Ectodermal cell (in vitro differentiated cells): ENCODE results near the gene HS3ST5.

Experiments used
- H3K27ac ChIP-seq: 2 replicates; pipeline ENCODE4 v1.7.0; 2013; ENCODE audit warnings: mild to moderate bottlenecking, low read depth, low read length; ENCODE audit not compliant: insufficient read depth, poor library complexity, severe bottlenecking
- H3K27me3 ChIP-seq: 2 replicates; pipeline ENCODE4 v1.7.0; 2013; ENCODE audit warnings: mild to moderate bottlenecking, low read length; ENCODE audit not compliant: insufficient read depth, control insufficient read depth, poor library complexity, severe bottlenecking
- H3K36me3 ChIP-seq: one replicate; pipeline ENCODE4 v1.7.0; 2013; ENCODE audit warnings: low read length; ENCODE audit not compliant: control insufficient read depth, insufficient read depth
- H3K4me1 ChIP-seq: one replicate; pipeline ENCODE4 v1.7.0; 2013; ENCODE audit warnings: low read length; ENCODE audit not compliant: control insufficient read depth, insufficient read depth
- H3K4me3 ChIP-seq: 2 replicates; pipeline ENCODE4 v1.7.0; 2013; ENCODE audit warnings: low read depth, low read length, control low read depth; ENCODE audit not compliant: insufficient read depth
- H3K9me3 ChIP-seq: 2 replicates; pipeline ENCODE4 v1.7.0; 2013; ENCODE audit warnings: mild to moderate bottlenecking, low read length, moderate library complexity; ENCODE audit not compliant: control insufficient read depth
- WGBS, 2 experiments: methylation state at CpG; one replicate each; pipeline ENCODE4 v1.1.7; 2013; ENCODE audit warnings: missing lambda C conversion rate in 2 of 2; 5-methylcytosine and 5-hydroxymethylcytosine counted together

HS3ST5 gene

GRCh38 chr6:114282292-114282691 is 60.5 kb downstream of the HS3ST5 start:
- Histone ChIP-seq H3K27ac (no peak overlapping the region), H3K4me3 (no peak overlapping the region), H3K27me3 (no peaks in the 10 kb centered on the region), H3K4me1 (peaks cover 7% of the 10 kb centered on the region), H3K36me3 (no peaks in the 10 kb centered on the region), H3K9me3 (no peaks in the 10 kb centered on the region)
- WGBS, 2 experiments: 16 to 20% methylated on average over 6 of the region's 6 CpGs

DNA sequence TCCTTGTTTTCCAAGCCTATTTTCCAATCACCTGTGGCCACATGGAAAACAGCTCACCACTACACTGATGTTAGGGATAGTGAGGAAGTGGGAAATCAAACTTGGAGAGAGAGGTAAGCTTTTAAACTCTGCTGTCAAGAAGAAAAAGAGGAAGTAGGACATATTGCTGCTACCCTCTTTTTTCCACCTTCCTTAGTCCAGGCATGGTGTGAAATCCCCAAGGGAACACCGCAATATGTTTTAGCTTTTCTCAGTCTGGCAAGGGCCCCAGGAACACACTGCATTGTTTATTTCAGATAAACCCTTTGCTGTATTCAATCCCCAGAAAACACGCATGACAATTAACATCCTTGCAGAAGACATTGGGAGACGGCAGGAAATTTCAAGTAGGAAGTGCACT is 61.3 kb downstream of the HS3ST5 start:
- no peaks in the 10 kb centered on the region for H3K36me3 ChIP-seq
- 44 to 49% methylated on average over 3 of the region's 3 CpGs for WGBS, 2 experiments
- no peaks in the 10 kb centered on the region for H3K27me3 ChIP-seq
- H3K9me3 ChIP-seq: no peaks in the 10 kb centered on the region
- peaks cover 7% of the 10 kb centered on the region for H3K4me1 ChIP-seq
- H3K4me3 ChIP-seq: no peak overlapping the region
- no peak overlapping the region for H3K27ac ChIP-seq

GRCh38 chr6:114280239-114280982 is 62.4 kb downstream of the HS3ST5 start:
- WGBS, 2 experiments: 91 to 94% methylated on average over 5 to 7 of the region's 7 CpGs
- Histone ChIP-seq H3K27me3 (no peaks in the 10 kb centered on the region), H3K4me3 (no peak overlapping the region), H3K27ac (no peak overlapping the region), H3K9me3 (no peaks in the 10 kb centered on the region), H3K4me1 (peaks cover 7% of the 10 kb centered on the region), H3K36me3 (no peaks in the 10 kb centered on the region)

DNA sequence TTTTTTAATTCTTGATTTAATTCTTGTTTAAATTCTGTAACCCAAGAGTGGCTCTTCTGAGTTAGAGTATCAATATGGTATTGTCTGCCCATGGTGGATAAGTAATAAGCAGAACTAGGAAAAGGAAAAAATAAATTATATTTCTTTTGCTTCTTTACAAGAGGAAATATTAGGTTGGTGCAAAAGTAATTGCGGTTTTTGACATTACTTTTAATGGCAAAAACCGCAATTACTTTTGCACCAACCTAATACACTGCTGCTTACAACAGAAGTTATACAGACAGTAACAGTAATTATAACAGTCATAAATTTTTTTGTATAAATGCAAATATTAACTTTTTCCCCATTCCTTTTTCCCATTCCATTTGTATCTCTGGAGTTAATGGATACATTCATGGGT is 65.6 kb downstream of the HS3ST5 start:
- WGBS, 2 experiments: no CpG with 5 or more reads among the region's 2 CpGs

DNA sequence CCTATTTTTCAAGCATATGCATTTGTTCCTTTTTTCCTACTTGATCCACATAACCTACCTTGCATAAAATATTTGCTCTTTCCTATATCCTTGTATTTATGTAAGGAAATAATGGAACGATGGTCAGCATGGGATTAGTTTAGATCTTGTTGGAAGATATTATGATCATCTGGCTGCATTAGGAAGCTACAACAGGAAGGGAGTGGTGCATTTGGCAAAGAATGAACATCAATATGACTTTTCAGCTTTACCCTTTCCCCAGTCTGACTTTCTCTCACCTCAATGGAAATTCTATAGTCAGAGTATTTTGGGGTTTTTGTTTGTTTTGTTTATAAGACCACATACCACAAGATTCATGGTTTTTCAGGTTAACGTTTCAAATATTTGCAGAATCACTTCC is 66.0 kb downstream of the HS3ST5 start:
- no peaks in the 10 kb centered on the region for H3K27me3 ChIP-seq
- no peak overlapping the region for H3K4me3 ChIP-seq
- H3K9me3 ChIP-seq: no peaks in the 10 kb centered on the region
- H3K36me3 ChIP-seq: no peaks in the 10 kb centered on the region
- 100% methylated on average over 1 of the region's 2 CpGs for WGBS, 2 experiments
- no peaks in the 10 kb centered on the region for H3K4me1 ChIP-seq
- H3K27ac ChIP-seq: no peak overlapping the region

More for the DNA sequence above, 65.6 kb downstream of the HS3ST5 start:
- H3K9me3 ChIP-seq: no peaks in the 10 kb centered on the region
- no peaks in the 10 kb centered on the region for H3K27me3 ChIP-seq
- H3K36me3 ChIP-seq: no peaks in the 10 kb centered on the region
- no peak overlapping the region for H3K27ac ChIP-seq
- peaks cover 3% of the 10 kb centered on the region for H3K4me1 ChIP-seq
- H3K4me3 ChIP-seq: no peak overlapping the region

DNA sequence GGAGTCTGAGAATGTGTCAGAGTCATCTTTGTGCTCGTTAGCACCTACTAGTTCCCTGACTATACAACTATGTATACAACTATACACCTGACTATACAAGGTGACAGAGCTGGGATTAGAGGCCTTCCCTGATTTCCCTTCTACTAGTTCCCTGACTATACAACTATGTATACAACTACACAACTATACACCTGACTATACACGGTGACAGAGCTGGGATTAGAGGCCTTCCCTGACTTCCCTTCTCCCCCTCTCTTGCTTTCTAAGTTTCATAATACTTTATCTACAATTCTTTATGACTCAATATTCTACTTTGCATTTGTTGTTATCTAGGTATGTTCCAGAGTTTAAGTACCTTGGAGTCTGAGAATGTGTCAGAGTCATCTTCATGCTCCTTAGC is 68.0 kb downstream of the HS3ST5 start:
- Histone ChIP-seq H3K9me3 (no peaks in the 10 kb centered on the region), H3K27me3 (no peaks in the 10 kb centered on the region), H3K27ac (no peak overlapping the region), H3K4me3 (no peak overlapping the region), H3K36me3 (no peaks in the 10 kb centered on the region), H3K4me1 (no peaks in the 10 kb centered on the region)
- 93 to 97% methylated on average over 2 of the region's 2 CpGs for WGBS, 2 experiments

DNA sequence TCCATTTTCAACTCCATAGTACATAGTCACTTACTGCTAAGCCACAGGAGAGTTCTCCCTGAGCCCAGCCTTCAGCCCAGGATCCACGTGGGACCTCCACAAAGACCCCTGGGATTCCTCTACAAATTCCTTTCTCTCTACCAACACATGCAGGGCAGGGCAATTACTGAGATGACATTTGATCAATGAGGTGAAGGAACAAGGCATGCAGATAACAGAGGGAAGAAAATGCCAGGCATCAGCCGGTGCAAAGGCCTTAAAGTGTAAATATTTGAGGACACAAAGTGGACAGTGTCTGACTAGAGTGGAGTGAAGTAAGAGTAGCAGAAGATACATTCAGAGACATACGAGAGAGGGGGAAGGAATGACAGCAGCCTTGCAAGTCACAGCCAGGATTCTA is 70.2 kb downstream of the HS3ST5 start:
- 68 to 72% methylated on average over 3 of the region's 3 CpGs for WGBS, 2 experiments
- no peaks in the 10 kb centered on the region for H3K4me1 ChIP-seq
- no peak overlapping the region for H3K27ac ChIP-seq
- H3K9me3 ChIP-seq: no peaks in the 10 kb centered on the region
- H3K36me3 ChIP-seq: no peaks in the 10 kb centered on the region
- H3K4me3 ChIP-seq: no peak overlapping the region
- no peaks in the 10 kb centered on the region for H3K27me3 ChIP-seq

GRCh38 chr6:114271405-114271804 is 71.4 kb downstream of the HS3ST5 start:
- no peaks in the 10 kb centered on the region for H3K9me3 ChIP-seq
- no peaks in the 10 kb centered on the region for H3K36me3 ChIP-seq
- H3K27me3 ChIP-seq: no peaks in the 10 kb centered on the region
- H3K4me1 ChIP-seq: no peaks in the 10 kb centered on the region
- no peak overlapping the region for H3K27ac ChIP-seq
- H3K4me3 ChIP-seq: no peak overlapping the region

DNA sequence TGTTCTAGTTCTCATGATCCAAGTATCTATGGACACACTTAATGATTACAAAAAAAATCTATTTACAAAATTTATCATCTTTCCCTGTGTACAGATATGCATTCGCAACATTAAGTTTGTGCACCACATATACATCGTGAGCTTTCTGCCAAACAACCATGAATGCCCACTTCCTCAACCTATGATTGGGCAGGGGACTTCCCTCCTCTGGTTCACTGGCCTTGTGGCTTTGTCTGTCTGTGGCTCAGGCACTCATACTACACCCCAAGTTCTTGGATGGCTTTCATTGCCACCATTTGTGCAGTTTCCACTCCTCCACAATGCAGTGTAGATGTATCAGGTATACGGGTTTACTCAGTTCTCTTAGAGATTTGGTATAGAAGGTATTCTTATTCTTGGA is 74.9 kb downstream of the HS3ST5 start:
- H3K9me3 ChIP-seq: no peaks in the 10 kb centered on the region
- no peaks in the 10 kb centered on the region for H3K4me1 ChIP-seq
- no peaks in the 10 kb centered on the region for H3K36me3 ChIP-seq
- WGBS, 2 experiments: 95 to 96% methylated on average over 3 of the region's 3 CpGs
- no peaks in the 10 kb centered on the region for H3K27me3 ChIP-seq
- no peak overlapping the region for H3K4me3 ChIP-seq
- H3K27ac ChIP-seq: no peak overlapping the region

DNA sequence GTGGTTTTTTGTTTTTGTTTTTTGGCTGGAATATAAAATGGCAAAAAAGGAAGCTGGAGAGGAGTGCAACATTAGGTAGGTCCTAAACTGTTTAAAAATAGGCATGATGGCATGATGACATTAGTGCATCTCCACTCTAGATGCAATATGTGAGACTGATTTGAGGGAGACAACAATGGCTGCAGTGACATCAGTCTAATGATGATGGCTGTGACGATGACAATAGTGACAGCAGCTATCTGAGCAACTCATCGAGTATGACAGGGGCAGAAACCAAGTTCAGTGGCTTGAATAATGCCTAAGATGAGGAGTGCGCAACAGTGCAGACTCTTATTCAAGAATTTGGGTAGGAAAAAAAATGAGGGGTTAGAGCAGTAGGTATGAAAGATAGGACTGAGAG is 82.0 kb downstream of the HS3ST5 start:
- H3K9me3 ChIP-seq: no peaks in the 10 kb centered on the region
- 94 to 95% methylated on average over 3 of the region's 3 CpGs for WGBS, 2 experiments
- H3K36me3 ChIP-seq: no peaks in the 10 kb centered on the region
- H3K27ac ChIP-seq: no peak overlapping the region
- no peaks in the 10 kb centered on the region for H3K27me3 ChIP-seq
- H3K4me1 ChIP-seq: no peaks in the 10 kb centered on the region
- H3K4me3 ChIP-seq: no peak overlapping the region

DNA sequence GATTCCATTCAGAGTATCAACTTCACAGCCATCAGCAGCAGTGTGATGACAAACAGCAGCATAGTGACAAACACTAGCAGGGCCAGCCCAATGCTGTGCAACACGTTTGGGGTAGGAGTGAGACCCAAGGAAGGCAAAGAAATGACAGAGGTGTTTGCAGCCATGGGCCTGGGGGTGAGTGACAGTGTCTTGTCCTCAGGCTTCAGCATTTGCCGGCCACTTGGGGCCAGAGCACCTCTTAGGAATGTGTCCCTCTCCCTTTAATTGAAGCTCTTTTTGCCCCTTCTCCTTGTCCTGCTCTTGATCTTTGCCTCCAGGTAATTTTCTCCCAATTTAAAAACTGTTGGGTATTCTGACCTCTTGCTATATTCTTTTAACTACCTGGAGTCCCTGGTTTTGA is 84.4 kb downstream of the HS3ST5 start:
- no peaks in the 10 kb centered on the region for H3K36me3 ChIP-seq
- WGBS, 2 experiments: 67 to 71% methylated on average over 2 of the region's 2 CpGs

More for the DNA sequence above, 84.4 kb downstream of the HS3ST5 start:
- H3K27ac ChIP-seq: no peak overlapping the region
- H3K27me3 ChIP-seq: no peaks in the 10 kb centered on the region
- no peaks in the 10 kb centered on the region for H3K4me1 ChIP-seq
- no peak overlapping the region for H3K4me3 ChIP-seq
- no peaks in the 10 kb centered on the region for H3K9me3 ChIP-seq
